GM12878 (cell line): ENCODE measurements around the gene EGR4. TPM values are rescaled to one million over a fixed set of nuclear protein-coding genes. Genes with fewer than 3 reads are reported as not detected.
A peak's percentile ranks its signal among the peaks of the same experiment; 100 is the strongest.

Source experiments
- ATAC-seq: fragments of 200-7000 bp; cut with Tn5 transposase; 3 replicates; pipeline ENCODE4 v1.9.1; 2020; ENCODE audit warnings: mild to moderate bottlenecking, moderate library complexity
- BruUV-seq: library from RNA; stranded (reverse); fragments of 400-500 nt; replicated peaks from 2 replicates; lab custom pipeline; 2021; lab: Mats Ljungman, UMichigan
- CTCF ChIA-PET: fragments of 300-600 bp; sonication (Branson Sonifier 250); formaldehyde crosslinking; extraction: SDS; loops from one replicate; lab custom pipeline; 2021; ENCODE audit warnings: inconsistent platforms; lab: Yijun Ruan, JAX
- POLR2A ChIA-PET: fragments of 350-600 bp; formaldehyde crosslinking; extraction: SDS; loops from one replicate; lab custom pipeline; 2021; ENCODE audit warnings: inconsistent platforms; lab: Charles Lee
- RAD21 ChIA-PET: fragments of 300-600 bp; sonication (Branson Sonifier 250); formaldehyde crosslinking; loops from one replicate; lab custom pipeline; 2023; ENCODE audit warnings: antibody characterized with exemption; ENCODE audit not compliant: unreplicated experiment; lab: Charles Lee
- SMC1A ChIA-PET: fragments of 300-600 bp; sonication (Branson Sonifier 250); formaldehyde crosslinking; loops from one replicate; lab custom pipeline; 2023; ENCODE audit not compliant: unreplicated experiment, uncharacterized antibody; lab: Charles Lee
- DNase-seq: peaks from one replicate; pipeline ENCODE4 v3.0.0-alpha.2; 2011; ENCODE audit warnings: low read depth, low spot score
- FAIRE-seq: peaks from 3 replicates; lab custom pipeline; 2011; peaks lifted over from hg19 to GRCh38; lab: Jason Lieb, UNC
- H2AFZ ChIP-seq: 2 replicates; pipeline ENCODE4 v1.6.0; 2011; ENCODE audit warnings: low read depth, low read length, control low read depth; ENCODE audit not compliant: control insufficient read depth
- H3K27ac ChIP-seq: 2 replicates; pipeline ENCODE4 v1.5.1; 2011; ENCODE audit warnings: control low read depth; ENCODE audit not compliant: control insufficient read depth, insufficient read depth
- H3K27me3 ChIP-seq, 2 experiments: replicated peaks in 1 of 2; 2 replicates each; pipeline versions ENCODE4 v1.6.0 to v1.6.1; 2011; ENCODE audit warnings: low read length in 1 of 2; ENCODE audit not compliant: control insufficient read depth in 2 of 2, insufficient read depth in 2 of 2
- H3K36me3 ChIP-seq, 2 experiments: 2 replicates each; pipeline ENCODE4 v1.5.1; 2011; ENCODE audit warnings: low read length in 1 of 2; ENCODE audit not compliant: control insufficient read depth in 2 of 2, insufficient read depth in 2 of 2
- H3K4me1 ChIP-seq: 2 replicates; pipeline ENCODE4 v1.6.1; 2011; ENCODE audit warnings: mild to moderate bottlenecking, low read length, moderate library complexity, mixed read lengths; ENCODE audit not compliant: control insufficient read depth, insufficient read depth
- H3K4me2 ChIP-seq: 2 replicates; pipeline ENCODE4 v1.6.0; 2011; ENCODE audit warnings: control low read depth; ENCODE audit not compliant: control insufficient read depth, insufficient read depth
- H3K4me3 ChIP-seq: fragments of 200-600 bp; sonication (generic); 2 replicates; pipeline ENCODE4 v1.5.1; 2016
- H3K79me2 ChIP-seq: 2 replicates; pipeline ENCODE4 v1.6.0; 2011; ENCODE audit warnings: low read length; ENCODE audit not compliant: control insufficient read depth, insufficient read depth
- H3K9ac ChIP-seq: 2 replicates; pipeline ENCODE4 v1.8.0; 2011; ENCODE audit warnings: low read length, control low read depth, mixed read lengths; ENCODE audit not compliant: control insufficient read depth, insufficient read depth
- H3K9me3 ChIP-seq: replicated peaks from 3 replicates; pipeline ENCODE4 v1.5.1; 2011; ENCODE audit warnings: mild to moderate bottlenecking, low read length; ENCODE audit not compliant: control insufficient read depth, insufficient read depth
- H4K20me1 ChIP-seq: 2 replicates; pipeline ENCODE4 v1.6.0; 2011; ENCODE audit not compliant: control insufficient read depth, insufficient read depth
- ASH2L ChIP-seq: fragments of 300-600, 200-600 bp; sonication (generic); IDR thresholded peaks from 2 replicates; pipeline ENCODE4 v1.6.1; 2017; ENCODE audit warnings: low read depth, mild to moderate bottlenecking, borderline replicate concordance
- BCL3 ChIP-seq: IDR thresholded peaks from 2 replicates; pipeline ENCODE4 v1.6.1; 2011; ENCODE audit warnings: borderline replicate concordance, low read depth, mild to moderate bottlenecking, moderate library complexity, low read length; ENCODE audit not compliant: insufficient read depth, poor library complexity, severe bottlenecking
- CHD1 ChIP-seq: IDR thresholded peaks from 2 replicates; pipeline ENCODE4 v1.6.1; 2012; ENCODE audit warnings: low read depth, low read length, improper control_type of control experiment
- CUX1 ChIP-seq: IDR thresholded peaks from 2 replicates; pipeline ENCODE4 v1.6.1; 2012; ENCODE audit warnings: improper control_type of control experiment, low read depth, low read length; ENCODE audit not compliant: insufficient replicate concordance
- HSF1 ChIP-seq: fragments of 150-350 bp; IDR thresholded peaks from 2 replicates; pipeline ENCODE4 v1.6.1; 2014; ENCODE audit warnings: mild to moderate bottlenecking, low read depth, low read length
- MXI1 ChIP-seq: fragments of 150-350 bp; IDR thresholded peaks from 2 replicates; pipeline ENCODE4 v1.6.1; 2011; ENCODE audit warnings: low read depth, mild to moderate bottlenecking, inconsistent platforms, low read length, improper control_type of control experiment
- NR2C1 ChIP-seq: fragments of 450-650 bp; IDR thresholded peaks from 2 replicates; pipeline ENCODE4 v1.6.1; 2017; ENCODE audit warnings: antibody characterized with exemption, mild to moderate bottlenecking, moderate library complexity
- NR2F1 ChIP-seq: fragments of 450-650 bp; conservative IDR thresholded peaks from 2 replicates; pipeline ENCODE4 v1.6.1; 2017; ENCODE audit warnings: mild to moderate bottlenecking
- TBL1XR1 ChIP-seq: IDR thresholded peaks from 2 replicates; pipeline ENCODE4 v1.6.1; 2012; ENCODE audit warnings: low read depth, low read length, improper control_type of control experiment
- ZNF217 ChIP-seq: fragments of 450-650 bp; IDR thresholded peaks from 2 replicates; pipeline ENCODE4 v1.6.1; 2017; ENCODE audit warnings: antibody characterized with exemption, mild to moderate bottlenecking
- in situ Hi-C: fragments of 300-500 bp; cut with MboI; formaldehyde crosslinking; loops from 9 replicates; pipeline ENCODE4 v1.14.3; 2018; ENCODE audit warnings: mixed read lengths
- intact Hi-C: fragments of 100-400 bp; cut with micrococcal nuclease; formaldehyde crosslinking; loops from one replicate; pipeline ENCODE4 v1.14.2; 2022; ENCODE audit not compliant: unreplicated experiment
- polyA plus RNA-seq, 11 experiments: library from polyadenylated mRNA; depleted of rRNA in 4 of 11; unstranded in 6 of 11; stranded (reverse) in 5 of 11; fragments of >200 nt; fragmentation: Nextera tagmentation in 4 of 11; fragmentation: Illumina TruSeq in 1 of 11; extraction: Ambion mirVana in 4 of 11; extraction: Trizol in 1 of 11; gene quantifications; 1 replicate in 1 of 11; 2 replicates in 10 of 11; pipeline versions ENCODE4 v1.2.1 to v1.2.3, GENCODE V29; 2011 to 2016; ENCODE audit warnings: inconsistent platforms in 2 of 11, missing spikeins in 2 of 11, low read depth in 1 of 11
- total RNA-seq, 4 experiments: library from RNA; depleted of rRNA in 3 of 4; stranded (reverse); fragments of >200 nt in 3 of 4; fragmentation: Illumina TruSeq in 1 of 4; extraction: Trizol in 1 of 4; gene quantifications; 2 replicates each; pipeline versions ENCODE4 v1.2.1 to v1.2.3, GENCODE V29; 2013 to 2021

Gene EGR4
- total and polyA plus RNA-seq, 10 of the 15 experiments (the other 5 are each of a cell fraction or from before 2014, with no cell fraction given): 0.07 TPM; not detected in 9

- peaks cover 11% of the 10 kb centered on the region for H3K4me1 ChIP-seq
- ChIA-PET CTCF (interaction anchor here (0.9 to 2.9 kb wide), 3 partner anchors 9 to 46 kb away, joined by 4 to 13 read pairs (median 10); partner anchors contain the start of gene CCT7), SMC1A (interaction anchor here (1.3 kb wide), 1 partner anchor 8 kb away, joined by 3 read pairs; no protein-coding TSS in a partner anchor), POLR2A (interaction anchor here (1.3 kb wide), 1 partner anchor 9 kb away, joined by 4 read pairs; no protein-coding TSS in a partner anchor)
- H3K36me3 ChIP-seq: peaks cover 0 to 9% of the 10 kb centered on the region in 2 experiments; a peak in 1 of 4 replicates
- peaks cover 5% of the 10 kb centered on the region; the same call in 1 of the 2 replicates for H4K20me1 ChIP-seq
- H3K9ac ChIP-seq: no peak overlapping the region
- intact Hi-C loops: no loop called here
- in situ Hi-C loops: no loop called here
- H3K27me3 ChIP-seq: no peaks in the 10 kb centered on the region
- no peaks in the 10 kb centered on the region for H3K9me3 ChIP-seq
- no peak for TF ChIP-seq MXI1
- no peak for TF ChIP-seq CHD1
- TF ChIP-seq NR2F1: no peak
- no peak for TF ChIP-seq NR2C1
- TF ChIP-seq CUX1: no peak
- no peak for TF ChIP-seq TBL1XR1
- TF ChIP-seq ASH2L: no peak
- TF ChIP-seq HSF1: no peak
- no peak for TF ChIP-seq ZNF217
- no peak for TF ChIP-seq BCL3
- TF ChIP-seq, all 136 proteins: peak for 0
- Histone ChIP-seq H3K27ac (no peak overlapping the region), H3K4me3 (no peak overlapping the region), H3K4me2 (peak overlapping the region; percentile 51; the same call in 1 of the 2 replicates), H3K79me2 (peaks cover 57% of the 10 kb centered on the region), H2AFZ (no peak overlapping the region)
- no peak for ATAC-seq
- RAD21 ChIA-PET: interaction anchor here (1.3 kb wide), 1 partner anchor 10 kb away, joined by 4 read pairs; no protein-coding TSS in a partner anchor
- DNase-seq: no peak
- FAIRE-seq: no peak
- BruUV-seq: no TSS peak
These were observed 12.1 kb downstream of the EGR4 start for GRCh38 chr2:73281244-73281643.
